AG09309 (cell line): ENCODE results near the gene LPCAT3.

Source experiments
- DNase-seq: peaks from one replicate; pipeline ENCODE4 v3.0.0-alpha.2; 2010; ENCODE audit warnings: low read depth
- H3K4me3 ChIP-seq: 2 replicates; pipeline ENCODE4 v1.5.1; 2011; ENCODE audit warnings: mild to moderate bottlenecking, low read depth, low read length, moderate library complexity; ENCODE audit not compliant: control insufficient read depth
- CTCF ChIP-seq: IDR thresholded peaks from 2 replicates; pipeline ENCODE4 v1.5.1; 2011; ENCODE audit warnings: mild to moderate bottlenecking, low read depth, low read length, inconsistent platforms; ENCODE audit not compliant: insufficient read depth, control insufficient read depth; ENCODE audit errors: missing control alignments

LPCAT3 gene

GRCh38 chr12:6928022-6928702 is 90.1 kb downstream of the LPCAT3 start:
- TF ChIP-seq CTCF, result no peak
- DNase-seq, result no peak
- peak overlapping the region; percentile 98 for H3K4me3 ChIP-seq

- TF ChIP-seq CTCF, result no peak
- no peak for DNase-seq
- H3K4me3 ChIP-seq, result peak within 1 kb of the TSS; percentile 98
These were observed 90.8 kb downstream of the LPCAT3 start, which contains the start of gene ATN1 for GRCh38 chr12:6927379-6928021. Gene ATN1 (plus strand): TSS chr12:6927959. CDS start chr12:6934002, 6,043 bp downstream.
